ENCODE measurements around the gene NELFB. TPM values are rescaled to one million over a fixed set of nuclear protein-coding genes. Genes with fewer than 3 reads are reported as not detected.
A peak's percentile ranks its signal among the peaks of the same experiment; 100 is the strongest.

NELFB gene
- total and polyA plus RNA-seq, 2 of the 4 experiments (the other 2 are of a cell fraction), result 36.9 to 66.0 TPM

DNA sequence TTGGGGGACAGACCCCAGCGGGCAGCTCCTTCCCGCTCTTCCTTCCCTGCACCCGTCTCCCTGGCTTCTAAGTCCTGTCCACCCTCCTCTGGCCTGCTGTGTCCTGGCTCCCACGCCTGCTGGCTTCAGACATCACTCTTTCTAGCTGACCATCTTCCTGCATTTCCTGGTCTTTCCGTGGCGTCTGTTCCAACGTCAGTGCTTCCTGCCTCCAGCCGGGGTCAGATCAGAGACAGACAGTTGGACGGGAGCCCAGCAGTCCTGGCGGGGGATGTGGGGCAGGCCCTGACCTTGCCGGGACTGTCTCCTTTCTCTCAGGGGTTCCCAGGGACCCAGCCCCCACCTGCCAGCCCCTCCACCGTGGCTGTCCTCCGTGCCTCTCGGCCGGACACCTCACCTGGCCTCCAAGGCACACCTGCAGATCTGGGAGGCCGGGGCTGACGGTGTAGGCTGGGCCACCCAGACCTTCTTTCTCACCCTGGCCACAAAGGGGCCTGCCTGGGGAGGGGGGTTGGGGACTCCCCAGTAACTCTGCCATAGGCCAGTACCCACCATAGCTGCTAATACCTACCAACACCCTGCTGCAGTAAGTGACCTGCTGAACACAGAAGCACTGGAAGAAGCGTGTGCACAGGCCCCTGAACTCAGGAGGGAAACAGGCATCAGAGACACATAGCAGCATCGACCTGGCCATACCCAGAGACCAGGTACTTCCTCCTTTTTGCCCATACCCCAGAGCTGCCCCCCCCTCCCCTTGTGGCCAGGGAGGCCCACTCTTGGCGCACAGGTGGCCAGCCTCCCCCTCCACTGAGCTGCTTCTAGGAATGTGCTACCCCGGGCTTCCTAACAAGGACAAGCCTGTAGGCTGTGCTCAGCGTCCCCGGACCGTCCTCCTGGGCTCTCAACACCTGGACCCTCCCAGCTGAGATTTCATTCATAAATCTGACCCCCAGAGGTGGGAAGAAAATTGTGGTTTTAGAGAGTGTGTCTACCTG is 41.8 kb downstream of the NELFB start:
- Histone ChIP-seq H3K4me3 (ENCODE audit: insufficient read depth, low read depth, low read length) (no peak overlapping the region), H3K4me2 (ENCODE audit: low read depth, low read length) (no peak overlapping the region), H3K14ac (replicated peaks; ENCODE audit: low read depth, low read length) (no peak overlapping the region), H3K18ac (ENCODE audit: low read depth, low read length) (no peak overlapping the region), H4K8ac (ENCODE audit: low read depth in 2 of 2, low read length in 2 of 2) (no peak overlapping the region), H2BK20ac (ENCODE audit: low read depth, low read length) (no peak overlapping the region), H3K9ac (ENCODE audit: low read depth, low read length) (no peak overlapping the region), H3K23ac (ENCODE audit: low read depth, low read length) (no peak overlapping the region), H4K5ac (ENCODE audit: low read depth, low read length) (no peak overlapping the region), H3K9me1 (ENCODE audit: insufficient read depth, low read length) (no peaks in the 10 kb centered on the region), H3K4ac (ENCODE audit: low read depth, low read length) (no peak overlapping the region), H2AFZ (replicated peaks; ENCODE audit: low read length, poor library complexity) (peak overlapping the region; percentile 70), H4K91ac (ENCODE audit: insufficient read depth, low read depth, low read length) (no peak overlapping the region), H2BK5ac (ENCODE audit: low read depth, low read length, poor library complexity, severe bottlenecking) (no peak overlapping the region), H3K4me1 (ENCODE audit: control insufficient read depth, insufficient read depth, low read length) (peaks cover 3% of the 10 kb centered on the region), H3K27me3 (ENCODE audit: control insufficient read depth, insufficient read depth, low read length) (peaks cover 33% of the 10 kb centered on the region), H4K20me1 (ENCODE audit: insufficient read depth, low read length) (peaks cover 4% of the 10 kb centered on the region; the same call in 1 of the 2 replicates), H3K79me1 (ENCODE audit: low read depth in 1 of 2, low read length in 2 of 2) (no peaks in the 10 kb centered on the region), H3K36me3 (ENCODE audit: control insufficient read depth, insufficient read depth, low read length) (no peaks in the 10 kb centered on the region), H2AK9ac (replicated peaks; ENCODE audit: low read depth, low read length, poor library complexity) (no peak overlapping the region), H2BK15ac (ENCODE audit: low read depth, low read length) (no peak overlapping the region), H3K27ac (ENCODE audit: insufficient read depth, low read length) (no peak overlapping the region), H2AK5ac (ENCODE audit: low read depth, low read length) (no peak overlapping the region), H2BK120ac (ENCODE audit: low read depth, low read length) (no peak overlapping the region), H3K56ac (ENCODE audit: extremely low read depth, insufficient read depth, low read length) (no peak overlapping the region), H3K9me3 (ENCODE audit: control insufficient read depth, insufficient read depth, low read length) (peaks cover 5% of the 10 kb centered on the region; the same call in 1 of the 2 replicates)
- dilution Hi-C loops (cut with HindIII; ENCODE audit: low sequenced_read_pairs, unreplicated experiment) (no loop called here), intact Hi-C loops (cut with micrococcal nuclease) (no loop called here), in situ Hi-C loops (cut with MboI; ENCODE audit: low sequenced_read_pairs) (no loop called here)
- ATAC-seq (ENCODE audit: low read depth) (no peak), DNase-seq (peak; percentile 50)
- ChIA-PET POLR2A (ENCODE audit: unreplicated experiment) (no interaction called here), CTCF (no interaction called here)
- TF ChIP-seq MAFK (IDR thresholded peaks at IDR 0.05; ENCODE audit: low read depth, low read length) (no peak), CEBPB (IDR thresholded peaks at IDR 0.05; ENCODE audit: low read depth, low read length) (no peak), RAD21 (IDR thresholded peaks at IDR 0.05; ENCODE audit: low read length) (no peak), BHLHE40 (IDR thresholded peaks at IDR 0.05; ENCODE audit: low read depth, low read length) (no peak), RCOR1 (IDR thresholded peaks at IDR 0.05; ENCODE audit: insufficient replicate concordance, low read length) (no peak)
- WGBS, 2 experiments (ENCODE audit: extremely low coverage in 2 of 2, insufficient read length in 1 of 2), result 40% methylated on average over 10 of the region's 24 CpGs; no CpG with 5 or more reads in 1 of the 2 experiments
- no TSS peak for BruUV-seq (replicated peaks)

All from IMR-90 (cell line).